ENCODE measurements around the gene TGFB1I1. TPM values are rescaled to one million over a fixed set of nuclear protein-coding genes. Genes with fewer than 3 reads are reported as not detected.
A peak's percentile ranks its signal among the peaks of the same experiment; 100 is the strongest.
"Not testable (repeated sequence)": the region's sequence is repeated elsewhere in the genome, so short reads cannot be mapped to it uniquely, and the experiment has no call there.

The TGFB1I1 gene
- polyA plus RNA-seq: 10 to 100 TPM in 2 of 3 donors, 1 to 10 TPM in 1; 5.0 to 59.9 (median 32.0) TPM

DNA sequence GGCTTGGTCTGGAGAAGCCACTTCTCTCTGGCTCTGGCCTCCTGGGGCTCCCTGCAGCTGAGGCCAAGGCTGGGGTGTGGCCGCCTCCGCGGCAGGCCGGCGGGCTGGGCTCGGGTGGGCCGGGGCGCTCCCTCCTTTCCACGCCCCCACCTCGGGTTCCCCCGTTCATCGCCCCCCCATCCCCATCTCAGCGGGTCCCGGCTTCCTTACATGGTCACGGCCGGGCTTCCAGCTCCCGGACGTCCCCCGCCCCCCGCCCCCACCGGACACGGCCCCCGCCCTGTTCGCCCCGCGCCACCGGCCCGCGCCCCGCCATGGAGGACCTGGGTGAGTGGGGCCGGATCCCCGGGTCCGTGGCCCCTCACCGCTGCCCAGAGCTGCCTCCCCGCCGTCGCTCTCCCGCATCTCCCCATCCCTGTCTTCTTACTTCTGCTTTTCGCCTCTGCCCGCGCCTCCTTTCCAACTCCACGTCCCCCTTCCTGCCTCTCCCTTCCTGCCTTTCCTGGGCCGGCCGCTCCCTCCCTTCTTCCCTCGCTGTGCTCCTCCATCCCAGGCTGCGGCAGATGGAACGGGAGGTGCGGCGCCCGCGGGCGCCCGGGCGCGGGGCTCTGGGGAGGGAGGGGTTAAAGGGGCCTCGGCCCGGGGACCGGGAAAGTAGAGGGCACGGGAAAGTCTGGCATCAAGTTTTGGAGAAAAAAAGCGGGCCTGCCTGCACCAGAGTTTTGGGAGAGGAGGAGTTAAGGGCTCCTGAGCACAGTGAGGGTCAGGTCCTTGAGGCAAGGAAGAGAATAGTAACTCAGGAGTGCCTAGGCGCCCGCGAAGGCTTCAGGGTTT is at the start of gene TGFB1I1:
Gene TGFB1I1 (plus strand): TSS at position 278 of the 834 bp plus-strand sequence. CDS start 37 bp downstream, at position 315.
- H3K27ac ChIP-seq (ENCODE audit: low read depth, low read length): peak within 1 kb of the TSS; percentile 78
- WGBS, 3 donors: 1 to 3% (median 2%) methylated on average over 31 to 59 of the region's 63 CpGs

DNA sequence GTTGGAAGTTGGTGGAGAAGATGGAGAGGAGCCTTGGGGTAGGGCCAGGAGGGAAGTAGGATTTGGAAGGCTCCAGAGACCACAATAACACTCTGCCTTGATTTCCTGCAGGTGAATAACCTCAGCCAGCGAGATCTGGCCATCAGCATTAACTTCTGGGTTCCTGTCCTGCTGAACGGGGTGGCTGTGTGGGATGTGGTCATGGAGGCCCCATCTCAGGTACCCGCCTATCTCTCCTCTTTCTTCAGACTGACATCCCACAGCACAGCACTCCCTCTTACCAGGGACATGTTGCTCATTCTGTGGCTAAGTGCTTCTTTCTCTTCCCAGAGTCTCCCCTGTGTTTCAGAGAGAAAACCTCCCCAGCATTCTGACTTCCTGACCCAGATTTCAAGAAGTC is 48.7 kb upstream of the TGFB1I1 start:
- H3K27ac ChIP-seq (ENCODE audit: low read depth, low read length): no peak overlapping the region
- 48 to 52% (median 52%) methylated on average over 3 of the region's 3 CpGs for WGBS, 3 donors

DNA sequence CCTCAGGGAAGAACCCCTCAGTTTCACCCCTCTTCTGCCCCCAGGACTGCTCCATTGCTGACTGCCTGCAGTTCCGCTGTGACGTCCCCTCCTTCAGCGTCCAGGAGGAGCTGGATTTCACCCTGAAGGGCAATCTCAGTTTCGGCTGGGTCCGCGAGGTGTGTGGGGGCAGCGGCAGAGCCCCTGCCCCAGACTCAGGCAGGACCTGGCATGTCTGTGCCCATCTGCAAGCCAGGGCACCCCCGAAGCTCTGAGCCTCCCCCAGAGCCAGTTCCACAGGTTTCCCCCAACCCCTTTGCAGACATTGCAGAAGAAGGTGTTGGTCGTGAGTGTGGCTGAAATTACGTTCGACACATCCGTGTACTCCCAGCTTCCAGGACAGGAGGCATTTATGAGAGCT is 48.2 kb upstream of the TGFB1I1 start:
- no peak overlapping the region for H3K27ac ChIP-seq (ENCODE audit: low read depth, low read length)
- WGBS, 3 donors: 68 to 85% (median 82%) methylated on average over 11 to 12 of the region's 12 CpGs

DNA sequence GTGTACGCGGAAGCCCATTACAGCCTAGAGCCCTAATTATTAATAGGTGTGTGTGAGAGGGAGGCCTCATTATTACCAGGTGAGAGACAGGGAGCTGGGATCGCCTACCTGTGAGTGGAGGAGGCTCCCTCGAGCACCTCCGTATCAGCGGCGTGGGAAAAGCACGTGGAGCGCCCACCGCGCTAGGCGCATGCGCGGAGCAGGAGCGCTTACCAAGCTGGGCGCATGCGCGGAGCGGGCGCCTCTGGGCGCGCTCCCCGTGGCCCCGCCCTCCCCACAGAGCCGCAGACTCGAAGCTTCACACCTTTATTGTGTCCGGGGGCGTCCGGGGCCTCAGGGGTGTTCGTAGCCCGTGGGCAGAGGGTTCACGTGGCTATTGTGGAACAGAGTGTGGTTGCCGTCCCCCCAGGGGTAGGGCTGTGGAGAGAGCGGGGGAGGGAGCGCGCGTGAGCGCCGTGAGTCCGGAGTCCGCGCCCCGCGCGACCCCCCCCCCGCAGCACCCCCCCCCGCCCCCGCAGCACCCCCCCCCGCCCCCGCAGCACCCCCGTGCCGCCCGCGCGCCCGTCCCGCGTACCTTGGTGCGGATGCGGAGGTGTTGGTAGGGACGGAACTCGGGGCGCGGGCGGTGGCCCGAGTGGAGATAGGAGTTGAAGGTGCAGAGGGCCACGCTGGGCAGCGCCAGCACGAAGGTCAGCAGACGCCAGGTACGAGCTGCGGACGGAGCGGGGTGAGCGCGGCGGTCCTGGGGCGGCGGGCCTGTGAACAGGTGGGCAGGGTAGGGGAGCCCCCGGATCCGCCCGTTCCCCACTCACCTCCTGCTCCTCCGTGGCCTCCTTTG is 44.3 kb upstream of the TGFB1I1 start:
- 17 to 24% (median 23%) methylated on average over 49 to 79 of the region's 83 CpGs for WGBS, 3 donors
- H3K27ac ChIP-seq (ENCODE audit: low read depth, low read length): no peak overlapping the region

DNA sequence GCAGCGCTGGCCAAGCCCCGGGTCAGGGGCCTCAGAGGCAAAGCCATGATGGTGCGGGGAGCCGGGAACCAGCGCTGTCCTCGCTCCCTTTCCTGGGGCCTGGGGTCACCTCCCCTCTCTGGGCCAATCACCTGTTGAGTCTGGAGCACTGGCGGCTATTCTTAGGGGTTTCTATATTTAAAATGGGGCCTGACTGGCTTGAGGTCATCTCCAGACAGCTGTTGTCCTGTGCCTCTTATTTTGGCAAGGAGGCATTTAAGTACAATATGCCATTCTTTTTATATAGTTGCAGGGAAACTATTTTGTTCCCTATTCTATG is 43.7 kb upstream of the TGFB1I1 start, which contains the start of gene COX6A2:
Gene COX6A2 (minus strand): TSS at position 82 of the 319 bp plus-strand sequence. CDS start 35 bp downstream, at position 47.
- H3K27ac ChIP-seq (ENCODE audit: low read depth, low read length): no peak within 1 kb of the TSS
- 57 to 71% (median 63%) methylated on average over 7 of the region's 7 CpGs for WGBS, 3 donors

DNA sequence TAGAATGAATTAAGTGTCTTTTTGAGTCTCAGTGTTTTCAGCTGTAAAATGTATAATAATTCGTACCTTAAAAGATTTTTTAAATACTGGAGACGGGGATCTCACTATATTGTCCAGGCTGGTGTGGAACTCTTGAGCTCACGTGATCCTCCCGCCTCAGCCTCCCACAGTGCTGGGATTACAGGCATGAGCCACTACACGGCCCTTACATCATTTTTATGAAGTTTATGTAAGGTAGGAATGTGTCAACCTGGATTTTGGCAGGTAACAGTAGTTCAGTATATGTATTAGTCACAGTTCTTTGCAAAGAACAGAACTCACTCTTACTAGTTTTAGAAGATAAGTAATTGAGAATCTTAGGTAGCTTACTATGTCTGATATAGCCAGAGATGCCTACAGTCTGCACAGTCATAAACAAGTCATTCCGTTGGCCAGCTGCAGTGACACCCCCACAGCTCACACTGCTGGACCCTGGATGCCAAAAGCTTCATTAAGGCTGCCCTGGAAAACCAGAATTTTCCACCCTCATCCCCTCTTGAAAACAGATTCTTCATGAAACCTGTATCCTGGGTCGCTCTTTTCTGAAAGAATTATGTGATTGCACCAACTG is 43.2 kb upstream of the TGFB1I1 start:
- no peak overlapping the region for H3K27ac ChIP-seq (ENCODE audit: low read depth, low read length)
- 79 to 85% (median 79%) methylated on average over 7 of the region's 7 CpGs for WGBS, 3 donors

DNA sequence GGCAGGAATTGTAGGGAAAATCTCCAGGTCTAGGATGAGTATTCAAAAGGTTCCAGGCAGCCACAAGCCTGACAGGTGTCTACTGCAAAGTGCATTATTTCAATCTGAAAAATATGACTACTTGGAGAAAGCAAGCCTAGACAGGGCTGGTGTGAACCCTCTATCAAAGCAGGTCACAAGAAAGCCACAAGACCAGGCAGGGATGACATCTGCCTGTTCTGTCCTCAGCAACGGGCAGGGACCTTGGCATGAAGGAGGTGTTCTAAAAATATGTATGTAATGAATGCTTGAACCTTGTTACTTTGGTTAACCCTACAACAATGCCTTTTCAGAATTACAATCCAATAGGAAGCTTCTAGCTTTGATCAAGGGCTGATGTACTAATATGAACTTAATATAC is 42.6 kb upstream of the TGFB1I1 start:
- WGBS, 3 donors: 6 to 21% (median 8%) methylated on average over 1 of the region's 1 CpG
- no peak overlapping the region for H3K27ac ChIP-seq (ENCODE audit: low read depth, low read length)

DNA sequence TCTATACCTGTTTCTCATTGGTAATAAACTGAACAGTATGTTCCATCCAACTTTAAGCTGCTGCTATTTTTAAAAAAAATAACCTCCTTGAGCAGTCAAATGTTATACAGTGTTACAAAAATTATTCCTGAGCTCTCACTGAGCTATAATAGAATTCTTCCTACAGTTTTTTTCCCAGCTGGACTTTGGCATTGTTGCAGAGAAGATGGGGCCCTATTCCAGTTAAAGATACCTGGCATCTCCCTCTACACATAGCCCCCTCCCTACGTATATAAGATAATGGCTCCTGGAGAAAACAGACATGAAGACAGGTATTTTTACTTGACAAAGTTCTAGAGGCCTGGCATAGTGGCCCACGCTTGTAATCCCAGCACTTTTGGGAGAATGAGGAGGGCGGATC is 42.2 kb upstream of the TGFB1I1 start:
- 79 to 88% (median 84%) methylated on average over 3 of the region's 3 CpGs for WGBS, 3 donors
- no peak overlapping the region for H3K27ac ChIP-seq (ENCODE audit: low read depth, low read length)

DNA sequence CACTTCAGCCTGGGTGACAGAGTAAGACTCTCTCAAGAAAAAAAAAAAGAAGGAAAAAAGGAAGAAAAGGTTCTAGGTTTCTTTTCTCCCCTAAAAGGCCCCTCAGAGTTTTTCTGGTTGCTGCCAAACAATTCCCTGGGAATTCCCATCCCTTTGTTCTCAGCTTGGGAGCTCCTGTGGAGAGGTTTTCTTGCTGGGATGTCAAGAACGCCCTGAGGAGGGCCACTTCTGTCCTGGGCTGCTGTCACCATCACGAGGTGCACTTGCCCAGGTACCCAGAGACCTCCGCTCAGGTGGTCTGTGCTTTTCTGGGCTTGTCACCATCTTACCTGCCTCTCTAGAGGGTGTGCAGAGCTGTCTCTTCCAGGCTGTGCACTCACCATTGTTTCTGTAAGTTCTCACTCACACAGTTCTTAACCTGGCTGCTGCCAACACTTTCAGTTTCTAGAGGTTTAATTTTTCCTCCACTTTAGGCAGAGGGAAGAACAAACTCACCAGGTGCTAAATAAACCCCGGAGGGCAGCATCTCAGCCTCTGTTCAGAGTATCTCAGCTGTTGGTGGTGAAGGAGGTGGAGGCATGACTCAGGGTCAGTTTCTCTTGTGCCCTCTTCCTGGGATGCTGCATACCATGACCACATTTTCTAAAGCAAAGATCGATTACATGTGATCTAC is 41.4 kb upstream of the TGFB1I1 start:
- 53 to 68% (median 53%) methylated on average over 5 of the region's 5 CpGs for WGBS, 3 donors
- H3K27ac ChIP-seq (ENCODE audit: low read depth, low read length): no peak overlapping the region

DNA sequence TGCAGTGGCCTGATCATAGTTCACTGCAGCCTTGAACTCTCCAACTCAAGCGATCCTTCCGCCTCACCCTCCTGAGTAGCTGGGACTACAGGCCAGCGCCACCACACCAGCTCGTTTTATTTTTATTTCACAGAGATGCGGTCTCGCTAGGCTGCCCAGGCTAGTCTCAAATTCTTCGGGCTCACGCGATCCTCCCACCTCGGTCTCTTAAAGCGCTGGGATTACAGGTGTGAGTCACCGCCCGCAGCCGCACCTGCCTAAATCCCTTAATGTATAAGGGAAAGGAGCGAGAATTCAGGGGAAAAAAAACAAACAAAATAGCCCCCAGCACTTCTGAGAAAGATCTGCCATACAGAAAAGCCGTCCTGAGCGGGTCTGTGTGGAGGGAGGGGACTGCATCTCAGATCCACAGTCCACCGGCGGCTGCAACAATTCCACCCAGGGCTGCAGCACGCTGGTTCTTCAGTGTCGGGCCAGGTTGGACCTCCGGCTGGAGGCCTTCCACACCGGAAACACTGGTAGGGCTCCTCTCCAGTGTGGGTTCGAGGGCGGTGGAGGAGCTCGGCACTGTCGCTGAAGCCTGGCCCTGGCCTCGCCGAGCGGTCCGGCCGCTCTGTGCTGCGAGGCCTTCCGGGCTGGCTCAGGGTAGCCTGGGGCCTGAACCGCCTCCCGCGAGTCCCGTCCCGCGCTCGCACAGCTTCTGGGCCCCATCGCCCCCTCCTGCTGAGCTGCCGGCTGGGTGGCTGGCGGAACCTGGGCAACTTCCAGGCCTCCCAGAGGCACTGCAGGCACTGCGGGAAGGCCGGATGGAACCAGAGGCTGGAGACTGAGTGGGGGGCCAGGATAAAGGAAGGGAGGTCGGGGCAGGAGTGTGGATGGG is 36.4 kb upstream of the TGFB1I1 start:
- WGBS, 3 donors: 95% methylated on average over 46 to 47 of the region's 47 CpGs
- no peak overlapping the region for H3K27ac ChIP-seq (ENCODE audit: low read depth, low read length)

DNA sequence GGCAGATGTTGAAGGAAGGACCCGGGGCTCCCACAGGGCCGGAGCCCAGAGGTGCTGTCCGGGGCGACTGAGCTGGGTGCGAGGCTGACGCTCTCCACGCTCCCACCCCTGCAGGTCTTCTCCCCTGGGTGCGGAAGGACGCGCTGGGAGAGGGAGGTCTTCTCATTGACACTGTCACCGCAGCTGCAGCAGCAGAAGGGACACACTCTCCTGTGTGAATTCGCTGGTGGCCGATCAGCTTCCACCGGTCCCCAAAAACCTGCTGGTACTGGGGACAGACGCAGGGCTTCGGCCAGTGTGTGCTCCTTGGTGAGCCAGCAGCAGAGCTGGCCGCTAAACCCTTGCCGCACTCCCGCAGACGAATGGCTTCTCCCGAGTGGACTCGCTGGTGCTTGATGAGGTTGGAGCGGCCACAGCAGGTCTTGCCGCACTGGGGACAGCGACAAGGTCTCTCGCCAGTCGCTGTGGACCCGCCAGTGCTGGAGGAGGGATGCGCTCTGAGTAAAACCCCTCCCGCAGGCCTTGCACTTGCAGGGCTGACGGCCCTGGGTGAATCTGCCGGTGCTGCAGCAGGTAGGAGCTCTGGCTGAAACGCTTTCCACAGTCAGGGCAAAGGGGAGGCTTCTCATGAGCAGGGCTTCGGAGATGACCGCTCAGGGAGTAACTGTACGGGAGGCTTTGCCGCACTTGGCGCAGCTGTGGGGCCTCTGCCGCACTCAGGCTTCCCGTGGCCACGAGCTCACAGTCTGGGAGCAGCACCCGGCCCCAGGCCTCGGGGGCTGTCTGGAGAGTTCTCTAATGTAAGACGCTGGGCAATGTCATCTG is 35.5 kb upstream of the TGFB1I1 start:
- H3K27ac ChIP-seq (ENCODE audit: low read depth, low read length): no peak overlapping the region
- WGBS, 3 donors: 94% methylated on average over 38 to 44 of the region's 44 CpGs

DNA sequence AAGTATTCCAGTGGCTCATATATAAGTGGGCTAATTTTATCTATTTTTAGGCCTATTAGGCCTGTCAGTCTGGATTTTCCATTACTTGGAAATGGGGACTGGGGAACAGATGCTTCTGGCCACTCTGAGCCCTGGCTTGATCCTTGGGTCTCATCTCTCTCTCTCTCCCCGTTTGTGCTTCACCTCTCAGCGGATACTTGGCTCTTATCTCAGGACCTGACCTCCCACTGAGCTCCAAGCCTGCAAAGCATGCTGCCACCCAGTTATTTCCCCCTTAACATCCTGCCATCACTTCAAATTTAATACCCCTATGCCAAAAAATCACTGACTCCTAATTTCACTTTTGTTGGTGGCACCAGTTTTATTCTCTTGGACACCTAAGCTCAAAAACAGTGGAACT is 33.5 kb upstream of the TGFB1I1 start:
- 60 to 82% (median 79%) methylated on average over 2 of the region's 2 CpGs for WGBS, 3 donors
- H3K27ac ChIP-seq (ENCODE audit: low read depth, low read length): no peak overlapping the region

DNA sequence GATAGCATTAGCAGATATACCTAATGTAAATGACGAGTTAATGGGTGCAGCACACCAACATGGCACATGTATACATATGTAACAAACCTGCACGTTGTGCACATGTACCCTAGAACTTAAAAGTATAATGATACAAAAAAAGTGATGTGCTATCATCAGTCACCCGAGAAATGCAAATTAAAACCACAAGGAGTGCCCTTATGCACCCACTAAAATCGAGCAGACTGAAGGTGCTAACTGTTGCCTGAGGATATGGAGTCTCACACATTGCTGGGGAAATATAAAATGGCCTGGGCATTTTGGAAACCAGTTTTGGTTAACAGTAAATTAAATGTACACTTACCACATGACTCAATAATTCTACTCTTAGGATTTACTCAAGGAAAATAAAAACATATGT is 32.9 kb upstream of the TGFB1I1 start:
- 55 to 61% (median 55%) methylated on average over 3 of the region's 4 CpGs for WGBS, 3 donors
- not testable (repeated sequence) for H3K27ac ChIP-seq (ENCODE audit: low read depth, low read length)

DNA sequence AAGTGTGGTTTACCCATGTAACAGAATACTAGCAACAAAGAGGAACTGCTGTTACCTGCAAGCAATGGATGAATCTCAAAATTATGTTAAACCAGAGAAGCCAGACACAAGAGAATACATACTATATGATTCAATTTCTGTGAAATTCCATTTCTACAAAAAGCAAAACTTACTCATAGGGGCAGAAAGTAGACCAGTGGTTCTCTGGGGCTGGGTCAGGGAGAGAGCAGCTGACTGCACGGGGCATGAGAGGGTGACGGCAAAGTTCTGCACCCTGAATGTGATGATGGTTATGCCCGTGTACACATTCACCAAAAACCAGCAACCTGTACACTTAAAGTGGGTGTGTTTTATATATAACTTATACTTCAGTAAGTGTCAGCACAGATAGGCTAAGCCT is 32.4 kb upstream of the TGFB1I1 start:
- WGBS, 3 donors: 84 to 87% (median 86%) methylated on average over 3 of the region's 3 CpGs
- H3K27ac ChIP-seq (ENCODE audit: low read depth, low read length): no peak overlapping the region

DNA sequence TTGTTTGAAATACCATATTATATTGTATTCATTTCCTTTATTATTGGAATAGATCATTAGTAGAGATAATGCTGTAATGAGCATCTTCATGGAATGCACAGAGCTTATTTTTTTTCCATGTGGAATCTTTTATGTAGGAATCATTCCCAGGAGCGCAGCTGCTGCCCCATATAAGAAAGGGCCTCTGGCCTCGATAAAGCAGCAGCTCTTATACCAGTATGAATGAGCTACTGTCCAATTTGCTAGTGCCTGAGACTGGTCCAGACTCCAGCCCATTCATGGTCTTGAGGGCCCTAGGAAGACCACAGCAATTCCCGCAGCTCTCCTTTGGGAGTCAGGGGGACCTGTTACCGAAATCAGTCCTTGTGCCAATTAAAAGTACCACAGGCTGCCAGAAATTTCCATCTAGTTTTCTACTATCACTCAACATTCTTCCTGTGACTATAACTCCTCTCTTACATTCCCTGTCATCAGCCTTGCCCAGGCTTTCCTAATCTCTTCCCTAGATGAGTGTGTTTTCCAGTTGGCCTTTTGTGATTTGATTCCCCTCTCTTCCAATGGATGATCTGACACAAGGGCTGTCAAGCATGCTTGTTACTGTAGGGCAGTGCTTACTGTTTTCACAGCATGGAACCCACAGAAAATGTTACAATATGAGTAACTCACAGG is 31.3 kb upstream of the TGFB1I1 start:
- 67 to 81% (median 71%) methylated on average over 4 of the region's 4 CpGs for WGBS, 3 donors
- H3K27ac ChIP-seq (ENCODE audit: low read depth, low read length): no peak overlapping the region

DNA sequence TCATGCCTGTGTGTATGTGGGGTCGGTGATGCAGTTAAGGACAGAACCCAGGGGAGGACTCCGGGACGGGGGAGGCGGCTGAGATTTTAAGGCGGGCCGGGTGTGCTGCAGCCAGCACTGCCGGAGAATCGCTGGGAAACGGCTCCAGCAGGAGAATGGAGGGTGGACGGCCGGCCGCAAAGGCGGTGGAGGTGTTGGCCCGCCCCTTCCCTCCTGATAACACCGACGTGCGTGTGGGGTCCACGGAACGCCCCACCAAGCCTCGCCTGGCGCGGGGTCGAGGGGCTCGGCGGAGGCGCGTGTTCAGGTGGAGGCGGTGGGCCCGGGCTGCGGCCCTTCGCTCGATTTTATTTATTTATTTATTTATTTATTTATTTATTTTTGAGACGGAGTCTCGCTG is 30.0 kb upstream of the TGFB1I1 start:
- no peak overlapping the region for H3K27ac ChIP-seq (ENCODE audit: low read depth, low read length)
- WGBS, 3 donors: 42 to 55% (median 54%) methylated on average over 34 of the region's 34 CpGs

Measured in adipose tissue (tissue), 3 donors.